ENCODE results near the gene SRSF8. TPM values are rescaled to one million over a fixed set of nuclear protein-coding genes. Genes with fewer than 3 reads are reported as not detected.
"Not testable (repeated sequence)": the region's sequence is repeated elsewhere in the genome, so short reads cannot be mapped to it uniquely, and the experiment has no call there.

The SRSF8 gene
- total RNA-seq, 1 donor from 2014 or later = 35.1 TPM

GRCh38 chr11:95104856-95105255, 38.1 kb downstream of the SRSF8 start:
- H3K27ac ChIP-seq = no peak overlapping the region
- intact Hi-C loops (cut with DNase I) = no loop called here
- H3K4me1 ChIP-seq = peaks cover 46% of the 10 kb centered on the region
- no peak for DNase-seq (ENCODE audit: extremely low spot score in 2 of 2)
- H3K27me3 ChIP-seq = no peaks in the 10 kb centered on the region
- H3K9me3 ChIP-seq = no peaks in the 10 kb centered on the region
- H3K4me3 ChIP-seq = no peak overlapping the region
- TF ChIP-seq, protein P1, sequence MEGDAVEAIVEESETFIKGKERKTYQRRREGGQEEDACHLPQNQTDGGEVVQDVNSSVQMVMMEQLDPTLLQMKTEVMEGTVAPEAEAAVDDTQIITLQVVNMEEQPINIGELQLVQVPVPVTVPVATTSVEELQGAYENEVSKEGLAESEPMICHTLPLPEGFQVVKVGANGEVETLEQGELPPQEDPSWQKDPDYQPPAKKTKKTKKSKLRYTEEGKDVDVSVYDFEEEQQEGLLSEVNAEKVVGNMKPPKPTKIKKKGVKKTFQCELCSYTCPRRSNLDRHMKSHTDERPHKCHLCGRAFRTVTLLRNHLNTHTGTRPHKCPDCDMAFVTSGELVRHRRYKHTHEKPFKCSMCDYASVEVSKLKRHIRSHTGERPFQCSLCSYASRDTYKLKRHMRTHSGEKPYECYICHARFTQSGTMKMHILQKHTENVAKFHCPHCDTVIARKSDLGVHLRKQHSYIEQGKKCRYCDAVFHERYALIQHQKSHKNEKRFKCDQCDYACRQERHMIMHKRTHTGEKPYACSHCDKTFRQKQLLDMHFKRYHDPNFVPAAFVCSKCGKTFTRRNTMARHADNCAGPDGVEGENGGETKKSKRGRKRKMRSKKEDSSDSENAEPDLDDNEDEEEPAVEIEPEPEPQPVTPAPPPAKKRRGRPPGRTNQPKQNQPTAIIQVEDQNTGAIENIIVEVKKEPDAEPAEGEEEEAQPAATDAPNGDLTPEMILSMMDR (IDR thresholded peaks at IDR 0.05) = no peak
- no peak for TF ChIP-seq POLR2AphosphoS5 (IDR thresholded peaks at IDR 0.05; ENCODE audit: insufficient read depth in 1 of 2, low read depth in 1 of 2)
- TF ChIP-seq POLR2A (IDR thresholded peaks at IDR 0.05) = no peak
- H3K36me3 ChIP-seq = no peaks in the 10 kb centered on the region

DNA sequence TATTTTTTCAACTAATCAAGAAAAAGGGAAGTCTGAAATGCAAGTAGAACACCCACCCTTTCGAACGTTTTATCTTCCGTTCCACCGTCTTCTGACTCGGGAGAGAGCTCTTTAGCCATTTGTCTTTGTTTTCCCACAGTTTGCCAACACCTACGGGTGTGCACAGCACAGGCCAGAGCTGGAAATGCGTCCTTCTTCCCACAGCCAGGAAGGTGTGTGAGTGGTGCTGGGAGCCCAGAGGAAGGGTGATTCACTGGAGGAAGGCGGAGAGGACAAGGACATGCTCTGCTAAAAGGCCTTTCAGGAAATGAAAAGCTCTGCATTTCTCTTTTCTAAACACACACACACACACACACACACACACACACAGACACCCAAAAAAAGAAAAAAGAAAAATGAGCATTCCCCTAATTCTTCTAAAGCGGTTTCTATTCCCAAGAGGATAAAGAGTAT, 41.5 kb downstream of the SRSF8 start:
- Histone ChIP-seq H3K36me3 (no peaks in the 10 kb centered on the region), H3K4me1 (peaks cover 55% of the 10 kb centered on the region), H3K27ac (peak overlapping the region; percentile 68), H3K27me3 (no peaks in the 10 kb centered on the region), H3K9me3 (no peaks in the 10 kb centered on the region), H3K4me3 (no peak overlapping the region)
- TF ChIP-seq, protein P1 (IDR thresholded peaks at IDR 0.05) = no peak
- TF ChIP-seq POLR2A (IDR thresholded peaks at IDR 0.05) (no peak), POLR2AphosphoS5 (IDR thresholded peaks at IDR 0.05; ENCODE audit: insufficient read depth in 1 of 2, low read depth in 1 of 2) (peak in 1 of 2 donors; percentile 53)
- DNase-seq (ENCODE audit: extremely low spot score in 2 of 2) = no peak
- intact Hi-C loops (cut with DNase I) = no loop called here

DNA sequence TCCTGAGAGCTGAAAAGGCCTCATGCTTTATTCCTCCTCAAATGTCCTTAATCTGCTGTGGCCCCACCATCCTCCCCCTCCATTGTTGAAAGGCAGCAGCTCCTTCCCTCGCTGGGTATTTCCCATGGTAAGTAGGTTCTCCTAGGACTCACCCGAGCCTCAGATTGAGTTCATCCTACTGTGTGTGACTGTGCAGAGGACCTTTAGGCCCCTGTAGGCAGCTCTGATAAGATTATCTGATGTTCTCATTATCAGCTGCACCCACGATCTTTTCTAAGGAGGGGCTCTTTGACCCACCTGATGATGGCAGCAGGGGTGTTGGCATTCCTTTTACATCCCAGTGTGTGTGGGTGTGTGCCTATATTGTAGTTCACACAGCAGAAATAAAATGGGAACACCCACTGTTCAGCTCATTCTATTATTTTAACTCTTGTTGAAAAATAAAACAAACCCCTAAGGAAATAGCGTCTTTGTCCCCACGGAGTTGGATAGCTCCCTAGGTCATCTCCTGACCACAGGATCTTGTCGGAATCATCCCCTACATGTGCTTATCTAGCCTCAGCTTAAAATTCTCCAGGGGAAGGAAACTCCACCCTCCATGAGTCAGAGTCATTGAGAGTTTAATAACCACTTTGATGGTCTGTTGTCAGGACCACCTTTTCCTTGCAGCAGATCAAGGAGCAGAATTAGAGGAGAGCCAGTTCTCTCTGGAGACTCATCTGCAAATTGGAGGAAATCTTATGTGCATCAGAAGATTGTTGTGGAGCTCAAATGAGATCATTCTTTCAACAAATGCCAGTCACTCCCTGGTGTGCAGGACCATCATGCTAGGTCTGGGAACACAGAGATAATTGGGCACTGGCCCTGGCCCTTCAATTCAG, 42.2 kb downstream of the SRSF8 start:
- H3K27ac ChIP-seq = peak overlapping the region; percentile 16
- peaks cover 55% of the 10 kb centered on the region for H3K4me1 ChIP-seq
- DNase-seq (ENCODE audit: extremely low spot score in 2 of 2) = no peak
- H3K27me3 ChIP-seq = no peaks in the 10 kb centered on the region
- intact Hi-C loops (cut with DNase I) = no loop called here
- no peak overlapping the region for H3K4me3 ChIP-seq
- H3K36me3 ChIP-seq = no peaks in the 10 kb centered on the region
- H3K9me3 ChIP-seq = no peaks in the 10 kb centered on the region
- TF ChIP-seq, protein P1 (IDR thresholded peaks at IDR 0.05) = no peak
- peak in 1 of 2 donors; percentile 11 for TF ChIP-seq POLR2AphosphoS5 (IDR thresholded peaks at IDR 0.05; ENCODE audit: insufficient read depth in 1 of 2, low read depth in 1 of 2)

- intact Hi-C loops (cut with DNase I); H3K4me3 ChIP-seq; DNase-seq (ENCODE audit: extremely low spot score in 2 of 2); H3K27me3 ChIP-seq; H3K36me3 ChIP-seq; H3K9me3 ChIP-seq; H3K27ac ChIP-seq: not testable (repeated sequence)
- peaks cover 48% of the 10 kb centered on the region for H3K4me1 ChIP-seq
These were observed 44.8 kb downstream of the SRSF8 start for GRCh38 chr11:95111471-95111870.

GRCh38 chr11:95111923-95112540, 45.3 kb downstream of the SRSF8 start:
- intact Hi-C loops (cut with DNase I) = loop anchor here (2.0 kb wide), 1 partner anchor 27 kb away; no protein-coding TSS in a partner anchor
- no peak overlapping the region for H3K4me3 ChIP-seq
- no peaks in the 10 kb centered on the region for H3K9me3 ChIP-seq
- H3K4me1 ChIP-seq = peaks cover 43% of the 10 kb centered on the region
- DNase-seq (ENCODE audit: extremely low spot score in 2 of 2) = no peak
- no peak overlapping the region for H3K27ac ChIP-seq
- H3K36me3 ChIP-seq = no peaks in the 10 kb centered on the region
- TF ChIP-seq POLR2AphosphoS5 (IDR thresholded peaks at IDR 0.05; ENCODE audit: insufficient read depth in 1 of 2, low read depth in 1 of 2) (no peak), POLR2A (IDR thresholded peaks at IDR 0.05) (no peak)
- TF ChIP-seq, protein P1 (IDR thresholded peaks at IDR 0.05) = no peak
- H3K27me3 ChIP-seq = no peaks in the 10 kb centered on the region

Measured in vagina (tissue), 2 donors.